ENCODE results near the gene KCNIP4. TPM values are rescaled to one million over a fixed set of nuclear protein-coding genes. Genes with fewer than 3 reads are reported as not detected.

Gene KCNIP4
- total and polyA plus RNA-seq, 2 donors (not counting 1 experiment from before 2014, with no cell fraction given), result not detected

- H3K4me3 Mint-ChIP-seq, result no peak overlapping the region
- Histone ChIP-seq H3K36me3 (replicated peaks in 1 of 2; ENCODE audit: control extremely low read depth in 1 of 2, control insufficient read depth in 1 of 2, extremely low read depth in 1 of 2, insufficient read depth in 2 of 2, low read length in 1 of 2) (no peaks in the 10 kb centered on the region), H3K4me3 (ENCODE audit: control extremely low read depth in 1 of 5, extremely low read depth in 1 of 5, insufficient read depth in 1 of 5, low read depth in 2 of 5, low read length in 4 of 5) (no peak overlapping the region), H3K27ac (ENCODE audit: low read length in 2 of 2) (no peak overlapping the region), H3K27me3 (replicated peaks in 1 of 4; ENCODE audit: control extremely low read depth in 1 of 4, control insufficient read depth in 3 of 4, insufficient read depth in 4 of 4, low read length in 3 of 4) (no peaks in the 10 kb centered on the region), H3K79me2 (ENCODE audit: control insufficient read depth, insufficient read depth, low read length) (no peaks in the 10 kb centered on the region), H3K9me3 (ENCODE audit: control extremely low read depth in 1 of 3, control insufficient read depth in 2 of 3, insufficient read depth in 1 of 3, low read length in 2 of 3) (no peaks in the 10 kb centered on the region), H3K4me2 (replicated peaks; ENCODE audit: low read depth, low read length, poor library complexity, severe bottlenecking) (no peak overlapping the region), H2AFZ (ENCODE audit: insufficient read depth, low read depth, low read length, poor library complexity, severe bottlenecking) (no peak overlapping the region), H3K9ac (ENCODE audit: low read length) (no peak overlapping the region), H3K4me1 (ENCODE audit: control insufficient read depth in 2 of 2, insufficient read depth in 2 of 2, low read length in 2 of 2) (no peaks in the 10 kb centered on the region), H4K20me1 (ENCODE audit: control insufficient read depth, insufficient read depth, low read length, poor library complexity, severe bottlenecking) (no peaks in the 10 kb centered on the region)
- ChIA-PET POLR2A (no interaction called here), CTCF (no interaction called here)
- no peak overlapping the region for H3K27ac Mint-ChIP-seq
- peaks cover 9% of the 10 kb centered on the region for H3K9me3 Mint-ChIP-seq (ENCODE audit: insufficient read depth)
- no peaks in the 10 kb centered on the region for H3K27me3 Mint-ChIP-seq
- intact Hi-C loops (cut with micrococcal nuclease), result no loop called here
- WGBS (ENCODE audit: insufficient coverage), result 67% methylated on average over 3 of the region's 4 CpGs
- ATAC-seq (ENCODE audit: low read depth) (no peak), DNase-seq (no peak)
- H3K4me1 Mint-ChIP-seq, result no peaks in the 10 kb centered on the region
- TF ChIP-seq CTCF (IDR thresholded peaks at IDR 0.05), result no peak
- no peak for TF ChIP-seq EZH2 (IDR thresholded peaks at IDR 0.05; ENCODE audit: borderline replicate concordance, insufficient read depth, low read depth, low read length, poor library complexity, severe bottlenecking)
Measured at GRCh38 chr4:21139327-21139726, 809.2 kb downstream of the KCNIP4 start.

- no peak overlapping the region for H2AFZ ChIP-seq (ENCODE audit: insufficient read depth, low read depth, low read length, poor library complexity, severe bottlenecking)
- ChIA-PET CTCF (no interaction called here), POLR2A (no interaction called here)
- no peaks in the 10 kb centered on the region for H4K20me1 ChIP-seq (ENCODE audit: control insufficient read depth, insufficient read depth, low read length, poor library complexity, severe bottlenecking)
- TF ChIP-seq EZH2 (IDR thresholded peaks at IDR 0.05; ENCODE audit: borderline replicate concordance, insufficient read depth, low read depth, low read length, poor library complexity, severe bottlenecking) (no peak), CTCF (IDR thresholded peaks at IDR 0.05) (no peak)
- no peak overlapping the region for H3K9ac ChIP-seq (ENCODE audit: low read length)
- no peak overlapping the region for H3K4me2 ChIP-seq (replicated peaks; ENCODE audit: low read depth, low read length, poor library complexity, severe bottlenecking)
- H3K9me3 ChIP-seq (ENCODE audit: control extremely low read depth in 1 of 3, control insufficient read depth in 2 of 3, insufficient read depth in 1 of 3, low read length in 2 of 3), result no peaks in the 10 kb centered on the region
- Mint-ChIP-seq H3K4me3 (no peak overlapping the region), H3K4me1 (no peaks in the 10 kb centered on the region), H3K27me3 (no peaks in the 10 kb centered on the region), H3K9me3 (ENCODE audit: insufficient read depth) (peaks cover 3% of the 10 kb centered on the region), H3K27ac (no peak overlapping the region)
- no peaks in the 10 kb centered on the region for H3K4me1 ChIP-seq (ENCODE audit: control insufficient read depth in 2 of 2, insufficient read depth in 2 of 2, low read length in 2 of 2)
- no peak overlapping the region for H3K27ac ChIP-seq (ENCODE audit: low read length in 2 of 2)
- WGBS (ENCODE audit: insufficient coverage), result no CpG with 5 or more reads among the region's 5 CpGs
- H3K79me2 ChIP-seq (ENCODE audit: control insufficient read depth, insufficient read depth, low read length), result no peaks in the 10 kb centered on the region
- H3K4me3 ChIP-seq (ENCODE audit: control extremely low read depth in 1 of 5, extremely low read depth in 1 of 5, insufficient read depth in 1 of 5, low read depth in 2 of 5, low read length in 4 of 5), result no peak overlapping the region
- ATAC-seq (ENCODE audit: low read depth) (no peak), DNase-seq (no peak)
- no peaks in the 10 kb centered on the region for H3K27me3 ChIP-seq (replicated peaks in 1 of 4; ENCODE audit: control extremely low read depth in 1 of 4, control insufficient read depth in 3 of 4, insufficient read depth in 4 of 4, low read length in 3 of 4)
- intact Hi-C loops (cut with micrococcal nuclease), result no loop called here
- no peaks in the 10 kb centered on the region for H3K36me3 ChIP-seq (replicated peaks in 1 of 2; ENCODE audit: control extremely low read depth in 1 of 2, control insufficient read depth in 1 of 2, extremely low read depth in 1 of 2, insufficient read depth in 2 of 2, low read length in 1 of 2)
Measured at GRCh38 chr4:21136051-21136630, 812.4 kb downstream of the KCNIP4 start.
